ENCODE data around the gene GPI.

Gene GPI

GRCh38 chr19:34350161-34350561, 14.8 kb upstream of the GPI start:
- no peak overlapping the region for H3K4me3 ChIP-seq (ENCODE audit: low read length)
- H3K27ac ChIP-seq (ENCODE audit: low read depth, low read length) = peak overlapping the region; percentile 24; the same call in 1 of the 2 replicates
- no peaks in the 10 kb centered on the region for H3K9me2 ChIP-seq (replicated peaks; ENCODE audit: control insufficient read depth, low read length)
- no peaks in the 10 kb centered on the region for H4K20me1 ChIP-seq (ENCODE audit: control insufficient read depth, insufficient read depth, low read depth, low read length)
- H3K4me2 ChIP-seq (ENCODE audit: low read length) = no peak overlapping the region
- no peaks in the 10 kb centered on the region for H3K9me3 ChIP-seq (ENCODE audit: control insufficient read depth, insufficient read depth, low read length)
- H3K36me3 ChIP-seq (ENCODE audit: control insufficient read depth, low read length) = peaks cover 29% of the 10 kb centered on the region
- TF ChIP-seq CTCF (IDR thresholded peaks at IDR 0.05; ENCODE audit: low read depth, low read length, poor library complexity, severe bottlenecking) = no peak
- no peak for TF ChIP-seq EZH2phosphoT487 (IDR thresholded peaks at IDR 0.05; ENCODE audit: borderline replicate concordance, low read length)
- no peaks in the 10 kb centered on the region for H3K79me2 ChIP-seq (ENCODE audit: control insufficient read depth, low read length)
- H3K27me3 ChIP-seq (ENCODE audit: control insufficient read depth, low read length) = no peaks in the 10 kb centered on the region
- peaks cover 11% of the 10 kb centered on the region for H3K4me1 ChIP-seq (ENCODE audit: control insufficient read depth, low read length)
- H3F3A ChIP-seq (ENCODE audit: control insufficient read depth, insufficient read depth) = no peaks in the 10 kb centered on the region; the same call in 1 of the 2 replicates

GRCh38 chr19:34351382-34351826, 13.6 kb upstream of the GPI start:
- Histone ChIP-seq H3K36me3 (ENCODE audit: control insufficient read depth, low read length) (peaks cover 25% of the 10 kb centered on the region), H3K4me3 (ENCODE audit: low read length) (no peak overlapping the region), H3K4me1 (ENCODE audit: control insufficient read depth, low read length) (peaks cover 11% of the 10 kb centered on the region), H3K27me3 (ENCODE audit: control insufficient read depth, low read length) (no peaks in the 10 kb centered on the region), H3F3A (ENCODE audit: control insufficient read depth, insufficient read depth) (no peaks in the 10 kb centered on the region; the same call in 1 of the 2 replicates), H3K79me2 (ENCODE audit: control insufficient read depth, low read length) (no peaks in the 10 kb centered on the region), H3K4me2 (ENCODE audit: low read length) (no peak overlapping the region), H3K27ac (ENCODE audit: low read depth, low read length) (no peak overlapping the region), H4K20me1 (ENCODE audit: control insufficient read depth, insufficient read depth, low read depth, low read length) (no peaks in the 10 kb centered on the region), H3K9me3 (ENCODE audit: control insufficient read depth, insufficient read depth, low read length) (no peaks in the 10 kb centered on the region), H3K9me2 (replicated peaks; ENCODE audit: control insufficient read depth, low read length) (no peaks in the 10 kb centered on the region)
- TF ChIP-seq CTCF (IDR thresholded peaks at IDR 0.05; ENCODE audit: low read depth, low read length, poor library complexity, severe bottlenecking) = no peak
- TF ChIP-seq EZH2phosphoT487 (IDR thresholded peaks at IDR 0.05; ENCODE audit: borderline replicate concordance, low read length) = no peak

GRCh38 chr19:34353546-34353945, 11.4 kb upstream of the GPI start:
- TF ChIP-seq EZH2phosphoT487 (IDR thresholded peaks at IDR 0.05; ENCODE audit: borderline replicate concordance, low read length) = no peak
- TF ChIP-seq CTCF (IDR thresholded peaks at IDR 0.05; ENCODE audit: low read depth, low read length, poor library complexity, severe bottlenecking) = no peak

More at GRCh38 chr19:34353546-34353945, 11.4 kb upstream of the GPI start:
- Histone ChIP-seq H3K4me2 (ENCODE audit: low read length) (no peak overlapping the region), H3K9me2 (replicated peaks; ENCODE audit: control insufficient read depth, low read length) (no peaks in the 10 kb centered on the region), H3K27ac (ENCODE audit: low read depth, low read length) (no peak overlapping the region), H3K79me2 (ENCODE audit: control insufficient read depth, low read length) (no peaks in the 10 kb centered on the region), H3F3A (ENCODE audit: control insufficient read depth, insufficient read depth) (no peaks in the 10 kb centered on the region; the same call in 1 of the 2 replicates), H3K4me3 (ENCODE audit: low read length) (no peak overlapping the region), H3K4me1 (ENCODE audit: control insufficient read depth, low read length) (peaks cover 26% of the 10 kb centered on the region), H4K20me1 (ENCODE audit: control insufficient read depth, insufficient read depth, low read depth, low read length) (no peaks in the 10 kb centered on the region), H3K9me3 (ENCODE audit: control insufficient read depth, insufficient read depth, low read length) (no peaks in the 10 kb centered on the region), H3K27me3 (ENCODE audit: control insufficient read depth, low read length) (no peaks in the 10 kb centered on the region), H3K36me3 (ENCODE audit: control insufficient read depth, low read length) (peaks cover 20% of the 10 kb centered on the region)

Measured in DOHH2 (cell line).